Prostate gland (tissue), 2 donors: ENCODE measurements around the gene LASP1.

ENCODE experiments used
- CTCF ChIP-seq, 4 experiments: fragments of 200-600 bp in 2 of 4; fragments of 450-650 bp in 2 of 4; sonication (generic) in 2 of 4; IDR thresholded peaks; 1 replicate in 3 of 4; 2 replicates in 1 of 4; pipeline ENCODE4 v1.5.1; 2016 to 2019; ENCODE audit warnings: antibody characterized with exemption in 4 of 4, mild to moderate bottlenecking in 2 of 4, moderate library complexity in 2 of 4
- POLR2A ChIP-seq: fragments of 450-650 bp; IDR thresholded peaks from one replicate; pipeline ENCODE4 v1.6.1; 2016; ENCODE audit warnings: antibody characterized with exemption, mild to moderate bottlenecking

- TF ChIP-seq CTCF (IDR thresholded peaks at IDR 0.05) (peak in 2 of 4 experiments; percentile 10 to 23), POLR2A (peak; percentile 72)
Observed at GRCh38 chr17:38824899-38825761, 44.7 kb upstream of the LASP1 start, which contains the start of gene CWC25.
